NCI-H2227 (cell line): ENCODE results near the gene CINP.
"Not testable (repeated sequence)": the region's sequence is repeated elsewhere in the genome, so short reads cannot be mapped to it uniquely, and the experiment has no call there.

Experiments used
- DNase-seq: peaks from one replicate; lab custom pipeline; 2025; ENCODE audit not compliant: unreplicated experiment; lab: John Stamatoyannopoulos, UW

CINP gene

DNA sequence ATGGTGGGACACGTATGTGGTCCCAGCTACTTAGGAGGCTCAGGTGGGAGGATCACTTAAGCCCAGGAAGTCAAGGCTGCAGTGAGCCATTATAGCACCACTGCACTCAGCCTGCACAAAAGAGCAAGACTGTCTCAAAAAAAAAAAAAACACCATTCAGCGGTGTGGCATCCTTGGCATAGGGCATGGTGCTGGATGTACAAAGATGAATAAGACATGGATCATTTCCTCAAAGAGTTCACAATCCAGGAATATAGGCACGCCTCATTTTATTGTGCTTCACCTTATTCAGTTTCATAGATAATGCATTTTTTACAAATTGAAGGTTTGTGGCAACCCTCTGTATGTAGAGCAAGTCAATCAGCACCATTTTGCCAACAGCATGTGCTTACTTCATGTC, 6.4 kb downstream of the CINP start:
- no peak for DNase-seq

DNA sequence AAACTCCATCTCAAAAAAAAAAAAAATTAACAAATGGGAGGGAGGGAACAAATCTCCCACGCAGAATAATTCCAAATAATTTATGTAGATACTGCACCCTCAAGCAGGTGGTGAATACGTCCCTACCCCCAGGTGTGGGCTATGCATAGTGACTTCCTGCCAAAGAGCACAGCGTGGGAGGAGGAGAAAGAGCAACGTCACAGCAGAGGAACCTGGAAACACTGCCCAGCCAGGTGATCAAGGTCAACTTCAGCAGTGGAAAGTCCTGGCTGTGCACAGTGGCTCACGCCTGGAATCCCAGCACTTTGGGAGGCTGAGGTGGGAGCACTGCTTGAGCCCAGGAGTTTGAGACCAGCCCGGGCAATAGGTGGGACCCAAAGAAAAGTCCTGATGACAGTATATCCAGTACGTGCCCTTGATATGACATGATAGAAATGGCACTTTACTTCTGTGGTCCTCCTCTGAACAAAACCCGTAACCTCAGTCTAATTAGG, 9.5 kb downstream of the CINP start:
- DNase-seq, result no peak

DNA sequence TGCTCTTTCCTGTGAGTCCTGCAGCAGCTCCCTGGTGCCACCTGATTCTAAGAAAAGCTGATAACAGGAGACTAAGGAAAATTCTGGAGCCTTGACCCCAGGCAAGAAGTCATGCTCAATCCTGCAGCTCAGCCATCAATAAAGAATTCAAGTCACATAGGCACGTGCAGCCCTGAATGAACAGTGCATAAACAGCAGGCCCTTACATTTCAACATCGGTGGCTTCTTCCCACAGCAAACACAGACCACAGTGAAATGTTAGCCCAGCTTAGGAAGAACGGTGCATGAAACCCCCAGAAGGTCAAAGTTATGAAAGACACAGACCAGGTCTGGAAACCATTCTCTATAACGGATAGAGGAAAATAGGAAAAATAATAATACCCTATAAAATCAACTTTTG, 10.5 kb downstream of the CINP start:
- no peak for DNase-seq

DNA sequence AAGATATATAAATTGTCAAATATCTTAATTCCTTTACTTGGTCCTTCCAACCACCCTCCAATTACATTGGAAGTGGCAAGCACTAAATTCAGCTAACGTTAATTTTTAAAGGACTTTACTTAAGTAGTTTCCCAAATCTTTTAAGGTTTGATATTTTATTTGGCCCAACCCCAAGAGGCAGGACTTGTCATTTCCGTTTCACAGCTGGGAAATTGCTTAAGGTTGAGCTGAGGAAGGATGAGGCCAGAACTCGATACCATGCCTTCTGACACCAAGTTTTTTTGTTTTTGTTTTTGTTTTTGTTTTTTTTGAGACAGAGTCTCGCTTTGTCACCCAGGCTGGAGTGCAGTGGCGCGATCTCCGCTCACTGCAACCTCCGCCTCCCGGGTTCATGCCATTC, 11.1 kb downstream of the CINP start:
- not testable (repeated sequence) for DNase-seq

DNA sequence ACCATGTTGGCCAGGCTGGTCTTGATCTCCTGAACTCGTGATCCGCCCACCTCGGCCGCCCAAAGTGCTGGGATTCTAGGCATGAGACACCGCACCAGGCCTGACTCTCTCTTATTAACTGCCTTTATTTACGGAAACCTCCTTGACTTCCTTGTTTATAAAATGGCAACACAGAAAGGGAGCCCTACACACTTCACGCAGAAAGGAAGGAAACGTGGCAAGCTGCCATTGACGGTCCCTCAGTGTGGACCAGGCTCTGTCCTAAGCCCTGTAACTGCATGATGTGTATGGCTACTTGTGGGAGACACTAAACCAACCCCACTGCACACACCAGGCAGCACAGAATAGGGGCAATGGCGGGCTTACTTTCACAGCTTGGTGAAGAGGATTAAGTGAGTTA, 11.7 kb downstream of the CINP start:
- no peak for DNase-seq

DNA sequence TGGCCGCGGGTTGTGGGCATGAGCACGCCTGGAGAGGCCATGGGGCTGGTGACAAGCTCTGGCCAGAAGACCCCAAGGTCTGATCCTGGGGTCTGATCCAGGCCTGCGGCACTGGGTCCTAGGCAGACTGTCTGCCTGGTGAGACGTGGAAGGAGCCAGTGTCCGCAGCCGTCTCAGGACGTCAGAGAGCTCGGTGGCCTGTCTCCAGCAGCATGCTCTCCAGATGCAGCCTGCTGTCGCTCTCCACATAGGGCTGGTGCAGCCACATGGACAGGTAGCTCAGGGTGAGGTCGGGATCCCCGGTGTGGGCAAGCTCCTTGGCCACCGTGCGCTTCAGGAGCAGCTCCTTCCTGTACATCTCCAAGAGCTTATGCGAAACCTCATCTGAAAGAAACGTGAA, 14.3 kb downstream of the CINP start:
- no peak for DNase-seq

DNA sequence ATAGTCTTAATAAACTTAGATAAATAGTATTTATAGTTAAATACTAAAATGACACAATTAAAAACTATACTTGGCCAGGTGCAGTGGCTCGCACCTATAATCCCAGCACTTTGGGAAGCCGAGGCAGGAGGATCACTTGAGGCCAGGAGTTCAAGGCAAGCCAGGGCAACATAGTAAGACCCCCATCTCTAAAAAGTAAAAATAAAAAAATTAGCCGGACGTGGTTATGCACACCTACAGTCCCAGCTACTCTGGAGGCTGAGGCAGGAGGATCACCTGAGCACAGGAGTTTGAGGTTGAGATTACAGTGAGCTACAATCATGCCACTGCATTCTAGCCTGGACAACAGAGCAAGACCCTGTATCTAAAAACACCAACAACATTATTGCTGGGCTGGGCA, 16.0 kb downstream of the CINP start:
- no peak for DNase-seq

DNA sequence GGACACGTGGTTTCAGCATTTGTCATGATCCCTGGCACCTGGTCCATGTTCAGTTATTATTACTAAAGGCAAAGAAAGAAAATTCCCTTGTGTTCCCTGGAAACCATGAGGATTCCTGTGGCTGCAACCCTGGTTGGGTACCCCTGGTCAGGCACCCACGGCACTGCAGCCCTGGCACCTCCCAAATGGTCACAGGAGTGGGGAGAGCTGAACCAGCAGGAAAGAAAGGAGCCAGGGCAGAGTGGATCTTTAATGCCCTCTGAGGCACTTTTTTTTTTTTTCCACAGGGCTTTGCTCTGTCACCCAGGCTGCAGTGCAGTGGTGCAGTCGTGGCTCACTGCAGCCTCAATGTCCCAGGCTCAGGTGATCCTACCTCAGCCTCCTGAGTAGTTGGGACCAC, 17.5 kb downstream of the CINP start:
- DNase-seq, result no peak

DNA sequence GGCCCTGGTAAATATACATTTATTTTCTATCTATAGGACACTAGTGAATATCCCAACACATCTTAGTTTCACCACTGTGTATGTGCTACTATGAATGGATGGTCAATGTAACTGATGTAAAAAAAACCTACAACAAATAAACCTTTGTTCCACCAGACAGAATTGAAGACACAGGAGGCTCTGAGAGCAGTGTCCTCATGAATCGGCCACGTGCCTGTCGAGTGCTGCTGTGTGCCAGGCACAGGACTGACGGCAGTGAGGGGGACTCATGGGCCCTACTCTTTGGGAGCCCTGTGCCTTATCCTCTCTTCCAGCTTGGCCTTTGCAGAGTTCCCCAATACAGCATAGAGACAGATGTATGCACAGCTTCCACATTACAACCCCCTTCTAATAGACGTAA, 18.2 kb downstream of the CINP start:
- DNase-seq, result no peak

DNA sequence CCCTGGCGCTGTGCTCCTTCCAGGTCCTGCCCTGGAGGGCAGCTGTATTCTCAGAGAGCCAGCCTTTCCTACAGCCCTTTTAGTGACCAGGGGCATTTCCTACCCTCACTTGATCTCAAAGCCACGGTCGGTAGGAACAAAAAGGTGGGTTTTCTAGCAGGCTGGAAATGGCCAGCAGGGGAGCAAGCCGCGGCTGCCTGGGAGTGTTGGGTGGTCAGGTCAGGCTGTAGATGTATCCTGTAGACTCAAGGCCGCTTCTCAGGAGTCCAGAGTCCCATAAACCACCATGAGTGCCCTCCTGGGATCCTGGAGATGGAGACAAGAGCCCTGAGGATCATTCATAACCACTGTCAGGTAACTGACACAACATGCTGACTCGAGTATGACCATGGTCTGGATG, 18.6 kb downstream of the CINP start:
- no peak for DNase-seq

DNA sequence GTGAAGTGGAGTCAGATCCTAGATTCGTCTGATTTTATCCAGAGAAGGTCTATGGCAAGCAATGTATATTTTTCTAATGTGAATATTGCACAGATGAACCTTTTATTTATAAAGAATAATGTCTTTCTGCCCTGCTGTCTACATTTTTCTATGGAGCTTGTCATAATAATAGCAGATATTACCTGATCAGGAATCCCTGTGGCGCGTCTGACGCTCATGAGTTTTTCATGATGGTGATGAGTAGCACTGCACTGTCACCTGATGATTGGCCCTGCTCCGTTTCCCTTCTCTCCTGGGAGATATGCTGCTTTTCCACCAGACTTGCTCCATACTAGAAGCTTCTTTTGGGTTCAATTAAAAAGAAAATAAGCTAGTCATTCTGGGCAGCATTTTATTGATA, 20.5 kb downstream of the CINP start:
- DNase-seq, result no peak

DNA sequence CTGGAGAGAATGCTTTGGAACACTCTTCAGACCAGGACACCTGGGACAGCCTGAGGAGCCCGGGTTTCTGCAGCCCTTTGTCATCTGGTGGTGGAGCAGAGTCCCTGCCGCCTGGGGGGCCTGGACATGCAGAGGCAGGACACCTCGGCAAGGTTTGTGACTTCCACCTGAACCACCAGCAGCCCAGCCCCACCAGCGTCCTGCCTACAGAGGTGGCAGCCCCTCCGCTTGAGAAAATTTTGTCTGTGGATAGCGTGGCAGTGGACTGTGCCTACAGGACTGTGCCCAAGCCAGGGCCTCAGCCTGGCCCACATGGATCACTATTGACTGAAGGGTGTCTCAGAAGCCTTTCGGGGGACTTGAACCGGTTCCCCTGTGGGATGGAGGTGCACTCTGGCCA, 21.1 kb downstream of the CINP start:
- DNase-seq, result no peak

DNA sequence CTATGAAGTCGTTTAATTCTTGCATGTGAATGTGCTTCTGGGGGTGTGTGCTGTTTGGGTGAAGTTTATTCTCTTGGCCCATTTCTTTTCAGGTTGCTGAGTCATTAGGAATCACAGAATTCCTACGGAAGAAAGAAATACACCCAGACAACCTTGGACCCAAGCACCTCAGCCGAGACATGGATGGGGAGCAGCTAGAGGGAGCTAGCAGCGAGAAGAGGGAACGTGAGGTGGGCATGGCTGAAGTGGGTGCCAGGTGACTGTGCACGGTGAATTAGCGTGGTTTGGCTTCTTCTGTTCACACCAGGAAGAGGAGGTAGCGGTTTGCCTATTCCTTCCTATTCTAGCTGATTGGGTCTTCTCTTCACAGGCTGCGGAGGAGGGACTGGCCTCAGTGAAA, 24.0 kb downstream of the CINP start:
- no peak for DNase-seq

DNA sequence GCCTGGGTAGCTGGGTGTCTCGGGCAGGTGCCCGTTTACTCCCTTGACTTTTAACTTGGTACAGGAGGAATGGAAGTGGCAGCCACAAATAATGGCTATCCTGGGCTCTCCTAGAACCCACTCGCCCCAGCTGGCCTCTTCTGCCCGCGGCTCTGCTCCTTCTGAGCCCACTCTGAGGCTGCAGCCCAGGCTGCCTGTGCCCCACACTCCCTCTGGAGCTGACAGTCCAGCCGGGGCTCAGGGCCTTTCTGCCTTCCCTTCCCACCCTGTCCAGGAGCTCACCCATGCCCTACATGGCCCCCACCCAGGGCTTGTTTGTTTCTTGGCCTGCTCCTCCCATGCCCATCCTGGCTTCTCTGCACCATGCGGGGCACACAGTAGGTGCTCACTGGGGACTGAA, 27.5 kb downstream of the CINP start:
- no peak for DNase-seq

DNA sequence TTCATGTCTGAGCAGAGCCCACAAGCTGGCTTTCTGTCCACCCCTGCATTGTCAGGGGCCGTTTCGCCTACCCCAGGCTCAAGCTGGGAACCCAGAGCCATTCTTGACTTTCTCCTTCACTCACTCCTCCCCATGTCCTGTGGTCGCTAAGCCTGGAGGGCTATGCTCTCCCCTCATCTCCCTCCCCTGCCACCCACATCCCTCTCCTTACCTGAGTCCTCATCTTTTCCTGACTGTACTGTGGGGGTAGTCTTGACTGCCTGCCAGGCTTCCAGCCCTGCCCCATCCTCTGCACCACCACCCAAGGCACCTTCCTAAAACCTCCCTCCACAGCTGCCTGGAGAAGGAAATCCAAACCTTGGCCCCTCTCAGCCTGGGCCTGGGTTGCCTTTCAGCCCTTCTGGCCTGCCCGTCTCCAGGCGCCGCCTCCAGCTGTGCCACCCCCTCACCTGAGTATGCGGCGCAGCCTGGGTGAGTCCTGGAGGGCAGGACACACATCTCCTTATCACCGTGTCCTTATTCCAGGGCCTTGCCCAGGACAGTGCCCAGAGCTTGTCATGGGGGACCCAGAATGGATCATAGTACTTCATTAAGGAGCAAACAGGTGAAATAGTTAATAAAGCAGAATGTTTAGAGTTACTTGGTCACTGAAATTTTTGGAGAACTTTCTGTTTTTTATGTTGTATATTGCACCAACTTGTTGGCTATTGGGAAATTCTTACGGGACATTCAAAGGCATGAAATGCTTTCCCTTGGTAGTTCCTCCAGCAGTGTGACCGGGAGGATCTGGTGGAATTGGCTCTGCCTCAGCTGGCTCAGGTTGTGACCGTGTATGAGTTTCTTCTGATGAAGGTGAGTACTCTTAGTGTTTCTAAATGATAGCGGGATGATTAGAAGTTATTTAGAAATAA, 28.6 kb downstream of the CINP start:
- DNase-seq, result no peak

DNA sequence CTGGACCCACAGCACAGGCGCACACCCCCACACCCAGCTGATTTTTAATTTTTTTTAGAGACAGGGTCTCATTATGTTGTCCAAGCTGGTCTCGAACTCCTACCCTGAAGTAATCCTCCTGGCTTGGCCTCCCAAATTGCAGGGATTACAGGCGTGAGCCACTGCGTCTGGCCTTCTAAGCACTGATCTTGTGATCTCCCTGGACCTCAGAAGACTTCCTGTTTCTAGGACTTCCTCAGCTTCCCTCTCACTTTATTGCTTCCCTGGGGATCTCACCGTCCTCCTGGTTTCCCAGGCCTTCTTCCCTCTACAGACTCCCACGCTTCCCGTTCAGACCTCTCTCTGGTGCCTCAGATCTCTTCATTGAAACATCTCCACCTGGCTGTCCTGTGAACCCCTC, 29.3 kb downstream of the CINP start:
- no peak for DNase-seq

DNA sequence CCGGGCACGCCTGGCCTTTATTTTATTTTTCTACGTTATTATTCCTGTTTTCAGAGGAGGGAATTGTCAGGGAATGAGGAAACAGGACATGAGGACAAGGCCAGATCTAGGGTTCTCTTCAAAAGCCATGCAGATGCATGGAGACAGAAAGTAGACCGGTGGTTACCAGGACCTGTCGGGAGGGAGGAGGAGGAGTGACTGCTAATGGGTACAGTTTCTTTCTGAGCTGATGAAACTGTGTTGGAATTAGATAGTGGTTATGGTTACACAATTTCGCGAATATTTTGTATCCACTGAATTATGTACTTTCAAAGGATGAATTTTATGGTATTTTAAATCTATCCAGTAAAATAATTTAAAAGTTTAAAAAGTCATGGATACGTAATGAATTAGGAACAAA, 31.9 kb downstream of the CINP start:
- DNase-seq, result no peak

DNA sequence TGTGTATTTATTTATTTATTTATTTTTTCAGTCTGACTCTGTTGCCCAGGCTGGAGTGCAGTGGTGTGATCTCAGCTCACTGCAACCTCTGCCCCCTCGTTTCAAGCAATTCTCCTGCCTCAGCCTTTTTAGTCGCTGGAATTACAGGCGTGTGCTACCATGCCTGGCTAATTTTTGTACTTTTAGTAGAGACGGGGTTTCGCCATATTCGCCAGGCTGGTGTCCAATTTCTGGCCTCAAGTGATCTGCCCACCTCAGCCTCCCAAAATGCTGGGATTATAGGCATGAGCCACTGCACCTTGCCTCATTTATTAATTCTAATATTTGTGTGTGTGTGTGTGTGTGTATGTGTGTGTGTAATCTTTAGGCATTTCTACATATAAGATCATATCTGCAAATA, 33.3 kb downstream of the CINP start:
- DNase-seq, result not testable (repeated sequence)

DNA sequence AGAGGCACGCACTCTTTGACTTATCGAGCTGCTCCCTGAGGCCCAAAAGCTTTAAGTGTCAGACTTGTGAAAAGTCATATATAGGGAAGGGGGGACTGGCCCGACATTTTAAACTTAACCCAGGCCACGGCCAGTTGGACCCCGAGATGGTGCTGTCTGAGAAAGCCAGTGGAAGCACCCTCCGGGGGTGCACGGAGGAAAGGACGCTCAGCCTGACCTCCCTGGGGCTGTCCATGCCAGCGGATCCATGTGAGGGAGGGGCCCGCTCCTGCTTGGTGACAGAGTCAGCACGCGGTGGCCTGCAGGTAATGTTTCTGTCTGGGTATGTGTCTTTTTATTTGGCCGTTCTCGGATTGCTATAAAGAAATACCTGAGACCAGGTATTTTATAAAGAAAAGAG, 36.1 kb downstream of the CINP start:
- no peak for DNase-seq

DNA sequence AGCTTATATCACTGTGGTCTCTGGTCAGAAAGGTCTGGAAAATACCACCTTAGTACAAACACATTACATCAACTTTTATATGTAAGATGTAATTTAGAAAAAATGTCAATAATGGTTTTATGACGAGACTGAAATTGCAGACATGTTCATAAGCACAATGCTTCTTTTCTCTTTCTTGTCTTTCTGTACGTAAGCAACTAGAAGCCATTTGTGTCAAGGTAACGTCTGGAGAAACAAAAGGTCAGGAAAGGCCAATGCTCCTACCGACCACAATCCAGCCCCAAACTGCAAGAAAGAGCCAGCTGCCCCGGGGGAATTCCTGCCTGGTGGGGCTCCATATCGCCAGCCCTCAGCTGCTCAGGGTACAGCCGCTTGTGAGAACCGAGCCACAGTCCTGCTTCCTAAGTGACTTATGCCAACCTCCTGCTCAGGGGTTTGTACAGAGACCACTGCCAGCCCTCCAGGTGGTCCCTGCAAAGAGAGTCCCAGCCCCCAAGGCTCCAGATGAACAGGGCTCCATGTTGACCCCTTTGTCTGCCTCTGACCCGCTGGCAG, 36.8 kb downstream of the CINP start:
- DNase-seq, result no peak

DNA sequence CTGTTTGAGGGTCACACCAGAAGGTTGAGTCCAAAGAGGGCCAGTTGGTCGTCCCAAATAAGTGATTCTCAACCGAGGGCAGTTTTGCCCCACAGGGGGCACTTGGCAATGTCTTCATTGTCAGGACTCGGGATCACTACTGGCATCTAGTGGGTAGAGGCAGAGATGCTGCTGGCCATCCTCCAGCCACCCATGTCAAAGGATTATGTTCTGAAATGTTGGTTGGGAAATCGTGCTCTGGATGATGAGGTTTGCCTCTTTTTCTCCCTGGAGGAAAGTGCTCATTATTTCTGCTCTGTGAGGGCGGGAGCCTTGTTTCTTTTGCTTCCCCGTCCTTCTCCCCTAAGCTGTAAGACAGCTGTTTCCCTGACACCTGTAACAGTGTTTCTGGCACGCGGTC, 39.6 kb downstream of the CINP start:
- DNase-seq, result peak; percentile 61
